Ectodermal cell (in vitro differentiated cells): ENCODE results near the gene HMGB3. TPM values are rescaled to one million over a fixed set of nuclear protein-coding genes. Genes with fewer than 3 reads are reported as not detected.
A peak's percentile ranks its signal among the peaks of the same experiment; 100 is the strongest.

Experiments
- H3K27ac ChIP-seq: 2 replicates; pipeline ENCODE4 v1.7.0; 2013; ENCODE audit warnings: mild to moderate bottlenecking, low read depth, low read length; ENCODE audit not compliant: insufficient read depth, poor library complexity, severe bottlenecking
- H3K27me3 ChIP-seq: 2 replicates; pipeline ENCODE4 v1.7.0; 2013; ENCODE audit warnings: mild to moderate bottlenecking, low read length; ENCODE audit not compliant: insufficient read depth, control insufficient read depth, poor library complexity, severe bottlenecking
- H3K36me3 ChIP-seq: one replicate; pipeline ENCODE4 v1.7.0; 2013; ENCODE audit warnings: low read length; ENCODE audit not compliant: control insufficient read depth, insufficient read depth
- H3K4me1 ChIP-seq: one replicate; pipeline ENCODE4 v1.7.0; 2013; ENCODE audit warnings: low read length; ENCODE audit not compliant: control insufficient read depth, insufficient read depth
- H3K4me3 ChIP-seq: 2 replicates; pipeline ENCODE4 v1.7.0; 2013; ENCODE audit warnings: low read depth, low read length, control low read depth; ENCODE audit not compliant: insufficient read depth
- H3K9me3 ChIP-seq: 2 replicates; pipeline ENCODE4 v1.7.0; 2013; ENCODE audit warnings: mild to moderate bottlenecking, low read length, moderate library complexity; ENCODE audit not compliant: control insufficient read depth
- WGBS, 2 experiments: methylation state at CpG; one replicate each; pipeline ENCODE4 v1.1.7; 2013; ENCODE audit warnings: missing lambda C conversion rate in 2 of 2; 5-methylcytosine and 5-hydroxymethylcytosine counted together
- polyA plus RNA-seq, 4 experiments: library from polyadenylated mRNA; stranded (reverse); fragments of 50-300 nt; gene quantifications; one replicate each; pipeline ENCODE4 v1.2.3, GENCODE V29; 2013

The HMGB3 gene
- polyA plus RNA-seq (2013, experiment 1 of 4), result 187 TPM
- 184 TPM for polyA plus RNA-seq (2013, experiment 2 of 4)
- polyA plus RNA-seq (2013, experiment 3 of 4), result 156 TPM
- 176 TPM for polyA plus RNA-seq (2013, experiment 4 of 4)

GRCh38 chrX:150982788-150983520 is at the start of gene HMGB3:
Gene HMGB3 (plus strand): TSS chrX:150983335. CDS start chrX:150985600, 2,265 bp downstream.
- H3K9me3 ChIP-seq, result no peaks in the 10 kb centered on the region
- H3K4me1 ChIP-seq, result no peaks in the 10 kb centered on the region
- H3K36me3 ChIP-seq, result no peaks in the 10 kb centered on the region
- peaks cover 11% of the 10 kb centered on the region for H3K27me3 ChIP-seq
- peak within 1 kb of the TSS; percentile 87 for H3K27ac ChIP-seq
- H3K4me3 ChIP-seq, result peak within 1 kb of the TSS; percentile 63
- WGBS, 2 experiments, result 0% methylated on average over 89 to 90 of the region's 90 CpGs

GRCh38 chrX:150933945-150934350 is 49.2 kb upstream of the HMGB3 start:
- no peak overlapping the region for H3K27ac ChIP-seq
- no peak overlapping the region for H3K4me3 ChIP-seq
- 39 to 53% methylated on average over 5 of the region's 5 CpGs for WGBS, 2 experiments
- no peaks in the 10 kb centered on the region for H3K9me3 ChIP-seq
- H3K27me3 ChIP-seq, result no peaks in the 10 kb centered on the region
- H3K4me1 ChIP-seq, result no peaks in the 10 kb centered on the region
- H3K36me3 ChIP-seq, result no peaks in the 10 kb centered on the region

- Histone ChIP-seq H3K27me3 (no peaks in the 10 kb centered on the region), H3K36me3 (no peaks in the 10 kb centered on the region), H3K27ac (no peak overlapping the region), H3K4me3 (no peak overlapping the region), H3K4me1 (no peaks in the 10 kb centered on the region), H3K9me3 (no peaks in the 10 kb centered on the region)
- WGBS, 2 experiments, result 14 to 18% methylated on average over 5 of the region's 5 CpGs
Measured at GRCh38 chrX:150934453-150934852, 48.7 kb upstream of the HMGB3 start.

- H3K36me3 ChIP-seq, result no peaks in the 10 kb centered on the region
- no peaks in the 10 kb centered on the region for H3K27me3 ChIP-seq
- no peaks in the 10 kb centered on the region for H3K9me3 ChIP-seq
- 84 to 90% methylated on average over 7 of the region's 7 CpGs for WGBS, 2 experiments
- H3K27ac ChIP-seq, result no peak overlapping the region
- no peaks in the 10 kb centered on the region for H3K4me1 ChIP-seq
- H3K4me3 ChIP-seq, result no peak overlapping the region
Measured at GRCh38 chrX:150935467-150935866, 47.7 kb upstream of the HMGB3 start.

- Histone ChIP-seq H3K27ac (no peak overlapping the region), H3K4me3 (no peak overlapping the region), H3K27me3 (no peaks in the 10 kb centered on the region), H3K36me3 (no peaks in the 10 kb centered on the region), H3K4me1 (no peaks in the 10 kb centered on the region), H3K9me3 (no peaks in the 10 kb centered on the region)
- 64 to 68% methylated on average over 6 of the region's 6 CpGs for WGBS, 2 experiments
Measured at GRCh38 chrX:150936556-150936955, 46.6 kb upstream of the HMGB3 start.

- Histone ChIP-seq H3K27ac (no peak overlapping the region), H3K9me3 (no peaks in the 10 kb centered on the region), H3K4me1 (no peaks in the 10 kb centered on the region), H3K4me3 (no peak overlapping the region), H3K36me3 (no peaks in the 10 kb centered on the region), H3K27me3 (no peaks in the 10 kb centered on the region)
- 76 to 84% methylated on average over 9 of the region's 9 CpGs for WGBS, 2 experiments
Measured at GRCh38 chrX:150940844-150941495, 42.2 kb upstream of the HMGB3 start.

GRCh38 chrX:150941580-150941979 is 41.6 kb upstream of the HMGB3 start:
- Histone ChIP-seq H3K27me3 (no peaks in the 10 kb centered on the region), H3K4me1 (no peaks in the 10 kb centered on the region), H3K36me3 (no peaks in the 10 kb centered on the region), H3K27ac (no peak overlapping the region), H3K4me3 (no peak overlapping the region), H3K9me3 (no peaks in the 10 kb centered on the region)
- 64 to 71% methylated on average over 2 of the region's 2 CpGs for WGBS, 2 experiments

- H3K9me3 ChIP-seq, result no peaks in the 10 kb centered on the region
Measured at GRCh38 chrX:150942942-150943594, 40.1 kb upstream of the HMGB3 start.

GRCh38 chrX:150944233-150944632 is 38.9 kb upstream of the HMGB3 start:
- H3K27ac ChIP-seq, result no peak overlapping the region
- 58 to 76% methylated on average over 3 of the region's 3 CpGs for WGBS, 2 experiments
- H3K9me3 ChIP-seq, result no peaks in the 10 kb centered on the region

More at GRCh38 chrX:150942942-150943594, 40.1 kb upstream of the HMGB3 start:
- whole genome bisulfite sequencing, 2 experiments, result 89 to 92% methylated on average over 9 of the region's 9 CpGs
- Histone ChIP-seq H3K4me1 (no peaks in the 10 kb centered on the region), H3K36me3 (no peaks in the 10 kb centered on the region), H3K4me3 (no peak overlapping the region), H3K27me3 (no peaks in the 10 kb centered on the region), H3K27ac (no peak overlapping the region)

GRCh38 chrX:150954951-150955350 is 28.2 kb upstream of the HMGB3 start:
- H3K4me1 ChIP-seq, result no peaks in the 10 kb centered on the region
- no peaks in the 10 kb centered on the region for H3K36me3 ChIP-seq
- WGBS, 2 experiments, result 81 to 91% methylated on average over 2 to 3 of the region's 3 CpGs
- no peak overlapping the region for H3K27ac ChIP-seq
- no peak overlapping the region for H3K4me3 ChIP-seq
- no peaks in the 10 kb centered on the region for H3K27me3 ChIP-seq
- no peaks in the 10 kb centered on the region for H3K9me3 ChIP-seq

More at GRCh38 chrX:150944233-150944632, 38.9 kb upstream of the HMGB3 start:
- Histone ChIP-seq H3K4me1 (no peaks in the 10 kb centered on the region), H3K36me3 (no peaks in the 10 kb centered on the region), H3K4me3 (no peak overlapping the region), H3K27me3 (no peaks in the 10 kb centered on the region)
